ENCODE results near the gene VPS52. TPM values are rescaled to one million over a fixed set of nuclear protein-coding genes. Genes with fewer than 3 reads are reported as not detected.

The VPS52 gene
- total RNA-seq, 1 experiment from 2014 or later = 47.1 TPM

DNA sequence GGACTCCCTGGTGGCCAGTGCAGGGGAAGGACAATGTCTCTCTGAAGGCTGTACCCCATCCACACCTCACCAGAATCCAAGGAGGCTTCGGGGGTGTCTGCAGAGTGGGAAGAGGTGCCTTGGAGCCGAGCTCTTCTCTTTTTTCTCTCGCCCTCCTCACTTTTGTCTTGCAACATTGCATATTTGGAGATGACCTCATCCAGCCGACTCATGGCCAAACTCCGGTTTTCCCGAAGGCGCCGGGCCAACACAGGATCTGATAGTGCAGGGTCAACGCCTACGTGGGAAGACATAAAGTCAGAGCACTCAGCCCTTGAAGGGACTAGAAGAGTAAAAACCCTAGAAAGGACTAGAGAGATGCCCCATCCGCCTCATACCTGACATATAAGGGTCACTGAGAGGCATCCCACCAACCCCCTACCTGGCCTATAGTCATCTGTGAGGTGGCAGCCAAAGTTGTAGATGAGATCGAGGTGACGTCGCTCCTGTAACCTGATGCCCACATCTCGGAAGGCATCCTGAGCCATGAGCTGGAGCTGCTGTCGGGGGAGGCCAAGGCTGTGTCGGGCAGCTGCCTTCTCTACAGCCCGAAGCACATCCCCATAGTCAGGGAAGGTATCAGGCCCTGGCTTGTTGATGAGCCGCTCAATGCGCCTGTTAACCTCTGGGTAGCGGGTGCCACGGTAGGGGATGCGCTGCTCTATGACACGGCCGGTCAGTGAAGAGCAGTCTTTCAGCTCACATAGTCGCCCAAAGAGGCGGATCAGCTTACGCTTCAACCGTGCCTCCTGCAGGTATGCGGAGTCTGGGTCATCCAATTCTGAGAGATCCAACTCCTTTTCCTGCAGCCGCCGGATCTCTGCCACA is 48.9 kb upstream of the VPS52 start:
- TF ChIP-seq, protein P1, sequence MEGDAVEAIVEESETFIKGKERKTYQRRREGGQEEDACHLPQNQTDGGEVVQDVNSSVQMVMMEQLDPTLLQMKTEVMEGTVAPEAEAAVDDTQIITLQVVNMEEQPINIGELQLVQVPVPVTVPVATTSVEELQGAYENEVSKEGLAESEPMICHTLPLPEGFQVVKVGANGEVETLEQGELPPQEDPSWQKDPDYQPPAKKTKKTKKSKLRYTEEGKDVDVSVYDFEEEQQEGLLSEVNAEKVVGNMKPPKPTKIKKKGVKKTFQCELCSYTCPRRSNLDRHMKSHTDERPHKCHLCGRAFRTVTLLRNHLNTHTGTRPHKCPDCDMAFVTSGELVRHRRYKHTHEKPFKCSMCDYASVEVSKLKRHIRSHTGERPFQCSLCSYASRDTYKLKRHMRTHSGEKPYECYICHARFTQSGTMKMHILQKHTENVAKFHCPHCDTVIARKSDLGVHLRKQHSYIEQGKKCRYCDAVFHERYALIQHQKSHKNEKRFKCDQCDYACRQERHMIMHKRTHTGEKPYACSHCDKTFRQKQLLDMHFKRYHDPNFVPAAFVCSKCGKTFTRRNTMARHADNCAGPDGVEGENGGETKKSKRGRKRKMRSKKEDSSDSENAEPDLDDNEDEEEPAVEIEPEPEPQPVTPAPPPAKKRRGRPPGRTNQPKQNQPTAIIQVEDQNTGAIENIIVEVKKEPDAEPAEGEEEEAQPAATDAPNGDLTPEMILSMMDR (conservative IDR thresholded peaks at IDR 0.05) = no peak
- H3K23ac ChIP-seq (ENCODE audit: insufficient read length, low read depth, low read length) = no peak overlapping the region
- H3K56ac ChIP-seq (ENCODE audit: insufficient read length, low read depth, low read length) = no peak overlapping the region
- no peak overlapping the region for H3K4ac ChIP-seq (ENCODE audit: low read depth, low read length)
- no peaks in the 10 kb centered on the region for H4K20me1 ChIP-seq (ENCODE audit: control insufficient read depth, insufficient read depth, insufficient read length)
- no peak overlapping the region for H3K18ac ChIP-seq (ENCODE audit: insufficient read length, low read depth, low read length)
- Mint-ChIP-seq H3K27me3 (ENCODE audit: low read depth) (no peaks in the 10 kb centered on the region; the same call in 1 of the 2 replicates), H3K27ac (peak overlapping the region; percentile 40 to 66 (median 53); a peak in 4 of 7 replicates), H3K4me3 (peak overlapping the region; percentile 95 to 100), H3K36me3 (ENCODE audit: insufficient read depth in 1 of 3, low read depth in 3 of 3) (peaks cover 28 to 43% (median 42%) of the 10 kb centered on the region in 3 experiments), H3K9me3 (peaks cover 0 to 3% of the 10 kb centered on the region in 2 experiments; a peak in 3 of 5 replicates), H3K4me1 (peaks cover 56 to 61% of the 10 kb centered on the region in 2 experiments)
- peaks cover 8% of the 10 kb centered on the region; the same call in 1 of the 2 replicates for H3K79me2 ChIP-seq (ENCODE audit: insufficient read depth, low read length)
- peaks cover 9% of the 10 kb centered on the region; the same call in 1 of the 2 replicates for H3K4me1 ChIP-seq (ENCODE audit: insufficient read depth, low read length)
- no peak overlapping the region for H3K14ac ChIP-seq (ENCODE audit: insufficient read depth, low read length)
- DNase-seq = peak; percentile 62
- no peak overlapping the region for H2BK20ac ChIP-seq (ENCODE audit: low read depth, low read length, poor library complexity, severe bottlenecking)
- H2AK5ac ChIP-seq (ENCODE audit: insufficient read length, low read length) = no peak overlapping the region
- H2AFZ ChIP-seq (ENCODE audit: low read length) = no peak overlapping the region
- no peak overlapping the region for H2BK5ac ChIP-seq (ENCODE audit: insufficient read length, low read length)
- H2BK12ac ChIP-seq (ENCODE audit: insufficient read length, low read depth, low read length) = no peak overlapping the region
- H2BK15ac ChIP-seq (ENCODE audit: low read depth, low read length) = no peak overlapping the region
- H3K9me3 ChIP-seq (ENCODE audit: control insufficient read depth, low read depth, low read length) = no peaks in the 10 kb centered on the region
- H3T11ph ChIP-seq (ENCODE audit: low read length) = no peak overlapping the region
- peak overlapping the region; percentile 94 for H3K4me2 ChIP-seq (ENCODE audit: insufficient read depth, insufficient read length, low read length)
- no peak overlapping the region for H3K27ac ChIP-seq (ENCODE audit: insufficient read length, low read depth, low read length)
- no CpG with 5 or more reads among the region's 32 CpGs for WGBS (ENCODE audit: extremely low coverage, insufficient read length, low lambda C conversion rate)
- H3K9ac ChIP-seq (ENCODE audit: extremely low read depth, insufficient read length, low read length) = no peak overlapping the region
- H3K79me1 ChIP-seq (ENCODE audit: insufficient read depth, low read depth, low read length, poor library complexity, severe bottlenecking) = peaks cover 7% of the 10 kb centered on the region
- H4K91ac ChIP-seq (ENCODE audit: insufficient read length, low read depth, low read length) = no peak overlapping the region
- no peak overlapping the region for H4K5ac ChIP-seq (ENCODE audit: insufficient read length, low read depth, low read length)
- no peak overlapping the region for H2BK120ac ChIP-seq (ENCODE audit: low read depth, low read length, poor library complexity, severe bottlenecking)
- peaks cover 18% of the 10 kb centered on the region for H3K23me2 ChIP-seq (ENCODE audit: insufficient read length, low read depth, low read length, poor library complexity, severe bottlenecking)
- H4K8ac ChIP-seq (replicated peaks; ENCODE audit: insufficient read length, low read depth, low read length) = no peak overlapping the region
- no peaks in the 10 kb centered on the region for H3K27me3 ChIP-seq (ENCODE audit: insufficient read depth, low read length)
